WTC11 (cell line): ENCODE results near the gene BDKRB2. TPM values are rescaled to one million over a fixed set of nuclear protein-coding genes. Genes with fewer than 3 reads are reported as not detected.

ENCODE experiments used
- ATAC-seq: fragments of 200-7000 bp; cut with Tn5 transposase; 2 replicates; pipeline ENCODE4 v1.10.0; 2021; ENCODE audit warnings: mild to moderate bottlenecking, moderate library complexity
- CTCF ChIA-PET: fragments of 300-600 bp; sonication (Branson Sonifier 250); formaldehyde crosslinking; loops from one replicate; lab custom pipeline; 2021; ENCODE audit warnings: antibody characterized with exemption; lab: Charles Lee
- POLR2A ChIA-PET: fragments of 350-600 bp; sonication (Branson Sonifier 250); formaldehyde crosslinking; loops from one replicate; lab custom pipeline; 2021; ENCODE audit warnings: antibody characterized with exemption; lab: Charles Lee
- DNase-seq: peaks from one replicate; pipeline ENCODE4 v3.0.0; 2021; ENCODE audit warnings: low spot score
- H3K27ac Mint-ChIP-seq: 2 replicates; pipeline ENCODE4 v1.8.0; 2021; ENCODE audit warnings: mixed read lengths
- H3K27me3 Mint-ChIP-seq: 2 replicates; pipeline ENCODE4 v1.8.0; 2021; ENCODE audit warnings: low read depth, mild to moderate bottlenecking, moderate library complexity, mixed read lengths
- H3K36me3 Mint-ChIP-seq: 2 replicates; pipeline ENCODE4 v1.8.0; 2021; ENCODE audit warnings: mixed read lengths
- H3K4me1 Mint-ChIP-seq: 2 replicates; pipeline ENCODE4 v1.8.0; 2022; ENCODE audit warnings: mixed read lengths
- H3K4me3 Mint-ChIP-seq: 2 replicates; pipeline ENCODE4 v1.8.0; 2021; ENCODE audit warnings: mild to moderate bottlenecking, moderate library complexity, mixed read lengths
- H3K9me3 Mint-ChIP-seq: 2 replicates; pipeline ENCODE4 v1.8.0; 2021; ENCODE audit warnings: mixed read lengths
- AFF4 ChIP-seq: sonication (generic); formaldehyde crosslinking; IDR thresholded peaks from 2 replicates; pipeline ENCODE4 v1.8.1; 2023; ENCODE audit warnings: mild to moderate bottlenecking, missing genetic modification reagents, borderline replicate concordance
- CBFB ChIP-seq: sonication (generic); formaldehyde crosslinking; IDR thresholded peaks from 2 replicates; pipeline ENCODE4 v1.8.1; 2022; ENCODE audit warnings: mild to moderate bottlenecking, low read depth, missing genetic modification reagents
- CREB1 ChIP-seq: sonication (generic); formaldehyde crosslinking; IDR thresholded peaks from 2 replicates; pipeline ENCODE4 v1.8.0; 2023; ENCODE audit warnings: mild to moderate bottlenecking, missing genetic modification reagents
- CREM ChIP-seq: sonication (generic); formaldehyde crosslinking; IDR thresholded peaks from 2 replicates; pipeline ENCODE4 v1.8.1; 2022; ENCODE audit warnings: mild to moderate bottlenecking, missing genetic modification reagents, moderate library complexity
- EMX1 ChIP-seq: fragments of 250-450 bp; sonication (Bioruptor Pico); IDR thresholded peaks from 2 replicates; pipeline ENCODE4 v1.8.0; 2021; ENCODE audit warnings: mild to moderate bottlenecking
- FOXP1 ChIP-seq: sonication (generic); formaldehyde crosslinking; IDR thresholded peaks from 2 replicates; pipeline ENCODE4 v1.8.0; 2022; ENCODE audit warnings: missing genetic modification reagents, mild to moderate bottlenecking, moderate library complexity, borderline replicate concordance
- IRF2 ChIP-seq: sonication (generic); formaldehyde crosslinking; IDR thresholded peaks from 2 replicates; pipeline ENCODE4 v1.8.0; 2022; ENCODE audit warnings: low read depth, missing genetic modification reagents, borderline replicate concordance
- MLX ChIP-seq: sonication (generic); formaldehyde crosslinking; IDR thresholded peaks from 2 replicates; pipeline ENCODE4 v1.8.1; 2023; ENCODE audit warnings: mild to moderate bottlenecking, missing genetic modification reagents, moderate library complexity
- NR2C2 ChIP-seq: sonication (generic); formaldehyde crosslinking; IDR thresholded peaks from 2 replicates; pipeline ENCODE4 v1.8.0; 2022; ENCODE audit warnings: mild to moderate bottlenecking, missing genetic modification reagents
- OVOL2 ChIP-seq: fragments of 250-450 bp; sonication (Bioruptor Pico); IDR thresholded peaks from 2 replicates; pipeline ENCODE4 v1.9.0; 2021; ENCODE audit warnings: mild to moderate bottlenecking, borderline replicate concordance
- RORB ChIP-seq: fragments of 250-450 bp; sonication (Bioruptor Pico); IDR thresholded peaks from 2 replicates; pipeline ENCODE4 v1.9.0; 2021; ENCODE audit warnings: mild to moderate bottlenecking
- ZBTB21 ChIP-seq: sonication (generic); formaldehyde crosslinking; IDR thresholded peaks from 2 replicates; pipeline ENCODE4 v1.8.1; 2023; ENCODE audit warnings: mild to moderate bottlenecking, missing genetic modification reagents, borderline replicate concordance
- ZNF219 ChIP-seq: sonication (generic); formaldehyde crosslinking; IDR thresholded peaks from 2 replicates; pipeline ENCODE4 v1.8.0; 2023; ENCODE audit warnings: missing genetic modification reagents, mild to moderate bottlenecking, borderline replicate concordance
- ZNF396 ChIP-seq: fragments of 250-450 bp; sonication (Bioruptor Pico); IDR thresholded peaks from 2 replicates; pipeline ENCODE4 v1.8.0; 2021; ENCODE audit warnings: mild to moderate bottlenecking, moderate library complexity, borderline replicate concordance
- ZNF423 ChIP-seq: fragments of 250-450 bp; sonication (Bioruptor Pico); IDR thresholded peaks from 2 replicates; pipeline ENCODE4 v2.1.2; 2022; ENCODE audit warnings: mild to moderate bottlenecking, moderate library complexity
- total RNA-seq: library from RNA; stranded (reverse); gene quantifications from 3 replicates; pipeline ENCODE4 v1.2.3, GENCODE V29; 2021
- TF ChIP-seq, protein P1 (sequence below): sonication (generic); formaldehyde crosslinking; IDR thresholded peaks from 2 replicates; pipeline ENCODE4 v1.8.0; 2023; ENCODE audit warnings: missing genetic modification reagents
- TF ChIP-seq, protein P2 (sequence below): fragments of 250-450 bp; sonication (Bioruptor Pico); IDR thresholded peaks from 2 replicates; pipeline ENCODE4 v1.9.0; 2021; ENCODE audit warnings: mild to moderate bottlenecking
- TF ChIP-seq, protein P3 (sequence below): sonication (generic); formaldehyde crosslinking; IDR thresholded peaks from 2 replicates; pipeline ENCODE4 v1.8.0; 2022; ENCODE audit warnings: mild to moderate bottlenecking, missing genetic modification reagents
- TF ChIP-seq, protein P4 (sequence below): sonication (generic); formaldehyde crosslinking; IDR thresholded peaks from 2 replicates; pipeline ENCODE4 v1.8.1; 2022; ENCODE audit warnings: mild to moderate bottlenecking, missing genetic modification reagents, moderate library complexity, borderline replicate concordance
- TF ChIP-seq, protein P5 (sequence below): sonication (generic); formaldehyde crosslinking; IDR thresholded peaks from 2 replicates; pipeline ENCODE4 v1.8.0; 2023; ENCODE audit warnings: missing genetic modification reagents, mild to moderate bottlenecking, borderline replicate concordance

Gene BDKRB2
- total RNA-seq, 1 experiment from 2014 or later: 0.17 TPM

DNA sequence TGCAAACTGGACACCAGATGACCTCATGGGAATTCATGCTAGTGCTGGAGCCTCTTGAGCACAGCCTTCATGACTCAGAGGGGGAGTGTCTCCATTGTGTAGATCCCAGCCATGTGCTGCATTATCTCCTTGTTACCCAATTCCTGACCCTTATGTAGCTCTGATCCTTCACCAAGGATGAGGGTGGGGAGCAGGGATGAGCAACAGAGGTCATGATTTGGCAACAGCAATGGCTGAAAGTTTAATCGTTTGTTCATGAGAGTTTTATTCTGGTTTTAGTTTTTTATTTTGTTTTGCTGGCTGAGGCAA, 41.9 kb downstream of the BDKRB2 start (continued):
- no peak for TF ChIP-seq AFF4 (CRISPR knock-in tag)
- no peak for TF ChIP-seq CREB1 (CRISPR knock-in tag)
- no peak for TF ChIP-seq ZNF423
- TF ChIP-seq CREM (CRISPR knock-in tag): no peak
- TF ChIP-seq MLX: no peak
- no peak for TF ChIP-seq EMX1 (CRISPR knock-in tag)
- TF ChIP-seq ZNF219 (CRISPR knock-in tag): no peak
- TF ChIP-seq, protein P1, sequence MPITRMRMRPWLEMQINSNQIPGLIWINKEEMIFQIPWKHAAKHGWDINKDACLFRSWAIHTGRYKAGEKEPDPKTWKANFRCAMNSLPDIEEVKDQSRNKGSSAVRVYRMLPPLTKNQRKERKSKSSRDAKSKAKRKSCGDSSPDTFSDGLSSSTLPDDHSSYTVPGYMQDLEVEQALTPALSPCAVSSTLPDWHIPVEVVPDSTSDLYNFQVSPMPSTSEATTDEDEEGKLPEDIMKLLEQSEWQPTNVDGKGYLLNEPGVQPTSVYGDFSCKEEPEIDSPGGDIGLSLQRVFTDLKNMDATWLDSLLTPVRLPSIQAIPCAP (CRISPR knock-in tag): no peak

- ATAC-seq (no peak), DNase-seq (no peak)
- Mint-ChIP-seq H3K4me3 (no peak overlapping the region), H3K36me3 (peaks cover 6% of the 10 kb centered on the region; the same call in 1 of the 2 replicates), H3K9me3 (peaks cover 33% of the 10 kb centered on the region), H3K27me3 (no peaks in the 10 kb centered on the region; the same call in 1 of the 2 replicates), H3K27ac (no peak overlapping the region), H3K4me1 (peaks cover 15% of the 10 kb centered on the region)
- TF ChIP-seq ZBTB21 (CRISPR knock-in tag): no peak
- TF ChIP-seq CREB1 (CRISPR knock-in tag): no peak
- TF ChIP-seq RORB (CRISPR knock-in tag): no peak
- TF ChIP-seq, protein P2, sequence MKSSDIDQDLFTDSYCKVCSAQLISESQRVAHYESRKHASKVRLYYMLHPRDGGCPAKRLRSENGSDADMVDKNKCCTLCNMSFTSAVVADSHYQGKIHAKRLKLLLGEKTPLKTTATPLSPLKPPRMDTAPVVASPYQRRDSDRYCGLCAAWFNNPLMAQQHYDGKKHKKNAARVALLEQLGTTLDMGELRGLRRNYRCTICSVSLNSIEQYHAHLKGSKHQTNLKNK (CRISPR knock-in tag): no peak
- TF ChIP-seq, protein P1 (CRISPR knock-in tag): no peak
- ChIA-PET POLR2A (no interaction called here), CTCF (interaction anchor here (0.7 kb wide), 1 partner anchor 21 kb away, joined by 3 read pairs; no protein-coding TSS in a partner anchor)
Measured at GRCh38 chr14:96247031-96247430, 42.4 kb downstream of the BDKRB2 start.

DNA sequence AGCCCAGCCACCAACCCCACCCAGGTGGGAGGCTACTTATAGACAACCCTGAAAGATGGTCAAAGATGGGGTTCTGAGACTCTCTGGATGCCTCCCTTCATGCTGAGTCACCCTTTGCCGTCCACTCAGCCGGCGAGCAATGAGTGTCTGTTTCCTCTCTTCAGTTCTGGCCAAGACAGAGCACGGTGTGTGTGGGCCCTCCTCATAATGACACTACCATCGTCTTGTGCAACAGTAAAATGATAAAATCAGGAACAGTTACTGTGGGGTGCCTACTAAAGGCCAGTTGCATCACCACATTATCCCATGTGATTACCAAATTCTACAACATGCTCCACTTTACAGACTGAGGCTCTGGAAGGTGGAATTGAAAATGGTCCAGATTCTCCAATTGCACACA, 44.4 kb downstream of the BDKRB2 start:
- no peak for ATAC-seq
- no peak for DNase-seq
- Mint-ChIP-seq H3K27me3 (no peaks in the 10 kb centered on the region; the same call in 1 of the 2 replicates), H3K4me1 (peaks cover 21% of the 10 kb centered on the region), H3K36me3 (no peaks in the 10 kb centered on the region), H3K27ac (no peak overlapping the region), H3K9me3 (peaks cover 19% of the 10 kb centered on the region), H3K4me3 (no peak overlapping the region)
- CTCF ChIA-PET: no interaction called here
- POLR2A ChIA-PET: no interaction called here
- TF ChIP-seq ZNF396 (no peak), CBFB (CRISPR knock-in tag) (no peak), FOXP1 (no peak), NR2C2 (CRISPR knock-in tag) (no peak), OVOL2 (no peak), IRF2 (CRISPR knock-in tag) (no peak)
- TF ChIP-seq, protein P3, sequence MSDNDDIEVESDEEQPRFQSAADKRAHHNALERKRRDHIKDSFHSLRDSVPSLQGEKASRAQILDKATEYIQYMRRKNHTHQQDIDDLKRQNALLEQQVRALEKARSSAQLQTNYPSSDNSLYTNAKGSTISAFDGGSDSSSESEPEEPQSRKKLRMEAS (CRISPR knock-in tag): no peak
- TF ChIP-seq, protein P4, sequence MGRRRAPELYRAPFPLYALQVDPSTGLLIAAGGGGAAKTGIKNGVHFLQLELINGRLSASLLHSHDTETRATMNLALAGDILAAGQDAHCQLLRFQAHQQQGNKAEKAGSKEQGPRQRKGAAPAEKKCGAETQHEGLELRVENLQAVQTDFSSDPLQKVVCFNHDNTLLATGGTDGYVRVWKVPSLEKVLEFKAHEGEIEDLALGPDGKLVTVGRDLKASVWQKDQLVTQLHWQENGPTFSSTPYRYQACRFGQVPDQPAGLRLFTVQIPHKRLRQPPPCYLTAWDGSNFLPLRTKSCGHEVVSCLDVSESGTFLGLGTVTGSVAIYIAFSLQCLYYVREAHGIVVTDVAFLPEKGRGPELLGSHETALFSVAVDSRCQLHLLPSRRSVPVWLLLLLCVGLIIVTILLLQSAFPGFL (CRISPR knock-in tag): no peak
- TF ChIP-seq, protein P2 (CRISPR knock-in tag): no peak
- TF ChIP-seq, protein P5, sequence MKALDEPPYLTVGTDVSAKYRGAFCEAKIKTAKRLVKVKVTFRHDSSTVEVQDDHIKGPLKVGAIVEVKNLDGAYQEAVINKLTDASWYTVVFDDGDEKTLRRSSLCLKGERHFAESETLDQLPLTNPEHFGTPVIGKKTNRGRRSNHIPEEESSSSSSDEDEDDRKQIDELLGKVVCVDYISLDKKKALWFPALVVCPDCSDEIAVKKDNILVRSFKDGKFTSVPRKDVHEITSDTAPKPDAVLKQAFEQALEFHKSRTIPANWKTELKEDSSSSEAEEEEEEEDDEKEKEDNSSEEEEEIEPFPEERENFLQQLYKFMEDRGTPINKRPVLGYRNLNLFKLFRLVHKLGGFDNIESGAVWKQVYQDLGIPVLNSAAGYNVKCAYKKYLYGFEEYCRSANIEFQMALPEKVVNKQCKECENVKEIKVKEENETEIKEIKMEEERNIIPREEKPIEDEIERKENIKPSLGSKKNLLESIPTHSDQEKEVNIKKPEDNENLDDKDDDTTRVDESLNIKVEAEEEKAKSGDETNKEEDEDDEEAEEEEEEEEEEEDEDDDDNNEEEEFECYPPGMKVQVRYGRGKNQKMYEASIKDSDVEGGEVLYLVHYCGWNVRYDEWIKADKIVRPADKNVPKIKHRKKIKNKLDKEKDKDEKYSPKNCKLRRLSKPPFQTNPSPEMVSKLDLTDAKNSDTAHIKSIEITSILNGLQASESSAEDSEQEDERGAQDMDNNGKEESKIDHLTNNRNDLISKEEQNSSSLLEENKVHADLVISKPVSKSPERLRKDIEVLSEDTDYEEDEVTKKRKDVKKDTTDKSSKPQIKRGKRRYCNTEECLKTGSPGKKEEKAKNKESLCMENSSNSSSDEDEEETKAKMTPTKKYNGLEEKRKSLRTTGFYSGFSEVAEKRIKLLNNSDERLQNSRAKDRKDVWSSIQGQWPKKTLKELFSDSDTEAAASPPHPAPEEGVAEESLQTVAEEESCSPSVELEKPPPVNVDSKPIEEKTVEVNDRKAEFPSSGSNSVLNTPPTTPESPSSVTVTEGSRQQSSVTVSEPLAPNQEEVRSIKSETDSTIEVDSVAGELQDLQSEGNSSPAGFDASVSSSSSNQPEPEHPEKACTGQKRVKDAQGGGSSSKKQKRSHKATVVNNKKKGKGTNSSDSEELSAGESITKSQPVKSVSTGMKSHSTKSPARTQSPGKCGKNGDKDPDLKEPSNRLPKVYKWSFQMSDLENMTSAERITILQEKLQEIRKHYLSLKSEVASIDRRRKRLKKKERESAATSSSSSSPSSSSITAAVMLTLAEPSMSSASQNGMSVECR (CRISPR knock-in tag): no peak
